ENCODE results near the gene ZSCAN29. TPM values are rescaled to one million over a fixed set of nuclear protein-coding genes. Genes with fewer than 3 reads are reported as not detected.
A peak's percentile ranks its signal among the peaks of the same experiment; 100 is the strongest.

ZSCAN29 gene
- total RNA-seq, 2 donors from 2014 or later, result 11.2 to 13.2 TPM

DNA sequence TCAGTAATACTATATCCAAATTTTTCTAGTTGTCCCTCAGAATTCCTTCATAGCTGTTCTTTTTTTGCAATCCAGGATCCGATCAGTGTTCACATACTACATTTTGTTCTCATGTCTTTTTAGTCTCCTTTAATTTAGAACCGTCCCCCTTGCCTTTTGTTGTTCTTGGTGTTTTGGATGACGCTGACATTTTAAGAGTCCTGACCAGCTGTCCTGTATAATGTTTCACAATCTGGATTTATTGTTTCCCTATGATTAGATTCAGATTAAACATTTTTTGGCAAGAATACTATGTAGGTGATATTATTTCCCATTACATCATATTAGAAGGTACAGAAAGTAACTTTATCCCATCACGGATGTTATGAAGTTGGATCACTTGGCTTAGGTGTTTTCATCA is 11.5 kb upstream of the ZSCAN29 start:
- H3K4me3 ChIP-seq, result no peak overlapping the region
- H3K27me3 ChIP-seq, result no peaks in the 10 kb centered on the region
- peaks cover 0 to 28% of the 10 kb centered on the region in 2 donors for H3K36me3 ChIP-seq (replicated peaks in 1 of 2; ENCODE audit: insufficient read depth in 1 of 2, low read depth in 2 of 2)
- H3K9me3 ChIP-seq, result no peaks in the 10 kb centered on the region
- intact Hi-C loops (cut with DNase I), result no loop called here
- TF ChIP-seq, protein P1, sequence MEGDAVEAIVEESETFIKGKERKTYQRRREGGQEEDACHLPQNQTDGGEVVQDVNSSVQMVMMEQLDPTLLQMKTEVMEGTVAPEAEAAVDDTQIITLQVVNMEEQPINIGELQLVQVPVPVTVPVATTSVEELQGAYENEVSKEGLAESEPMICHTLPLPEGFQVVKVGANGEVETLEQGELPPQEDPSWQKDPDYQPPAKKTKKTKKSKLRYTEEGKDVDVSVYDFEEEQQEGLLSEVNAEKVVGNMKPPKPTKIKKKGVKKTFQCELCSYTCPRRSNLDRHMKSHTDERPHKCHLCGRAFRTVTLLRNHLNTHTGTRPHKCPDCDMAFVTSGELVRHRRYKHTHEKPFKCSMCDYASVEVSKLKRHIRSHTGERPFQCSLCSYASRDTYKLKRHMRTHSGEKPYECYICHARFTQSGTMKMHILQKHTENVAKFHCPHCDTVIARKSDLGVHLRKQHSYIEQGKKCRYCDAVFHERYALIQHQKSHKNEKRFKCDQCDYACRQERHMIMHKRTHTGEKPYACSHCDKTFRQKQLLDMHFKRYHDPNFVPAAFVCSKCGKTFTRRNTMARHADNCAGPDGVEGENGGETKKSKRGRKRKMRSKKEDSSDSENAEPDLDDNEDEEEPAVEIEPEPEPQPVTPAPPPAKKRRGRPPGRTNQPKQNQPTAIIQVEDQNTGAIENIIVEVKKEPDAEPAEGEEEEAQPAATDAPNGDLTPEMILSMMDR (IDR thresholded peaks at IDR 0.05), result no peak
- no peak for TF ChIP-seq POLR2A (IDR thresholded peaks at IDR 0.05)
- WGBS, 2 donors, result 81 to 85% methylated on average over 4 of the region's 4 CpGs
- H3K4me1 ChIP-seq, result no peaks in the 10 kb centered on the region
- DNase-seq, result no peak
- no peak for ATAC-seq
- H3K27ac ChIP-seq, result no peak overlapping the region

DNA sequence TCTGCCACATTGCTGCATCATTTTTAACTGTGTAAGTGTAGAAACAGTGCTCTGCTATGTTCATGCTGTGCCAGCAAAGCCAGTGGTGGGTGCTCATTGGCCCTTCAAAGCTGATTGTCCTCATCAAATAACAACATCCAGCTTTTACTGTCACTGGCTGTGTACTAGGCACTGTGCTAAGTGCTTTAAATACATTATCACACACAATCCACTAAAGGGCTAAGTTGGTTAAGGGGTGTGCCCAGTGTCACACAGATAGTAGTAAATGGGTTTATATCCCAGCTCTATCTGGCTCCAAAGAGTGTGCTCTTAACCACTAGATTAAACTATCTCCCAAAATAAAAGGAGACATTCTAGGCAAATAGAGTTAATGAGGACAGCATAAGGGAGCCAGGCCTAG is 7.8 kb upstream of the ZSCAN29 start:
- intact Hi-C loops (cut with DNase I), result no loop called here
- Histone ChIP-seq H3K27me3 (no peaks in the 10 kb centered on the region), H3K4me1 (no peaks in the 10 kb centered on the region), H3K4me3 (no peak overlapping the region), H3K36me3 (replicated peaks in 1 of 2; ENCODE audit: insufficient read depth in 1 of 2, low read depth in 2 of 2) (peaks cover 0 to 15% of the 10 kb centered on the region in 2 donors), H3K27ac (no peak overlapping the region), H3K9me3 (no peaks in the 10 kb centered on the region)
- TF ChIP-seq, protein P1 (IDR thresholded peaks at IDR 0.05), result no peak
- no peak for TF ChIP-seq POLR2A (IDR thresholded peaks at IDR 0.05)
- no peak for DNase-seq
- no peak for ATAC-seq

DNA sequence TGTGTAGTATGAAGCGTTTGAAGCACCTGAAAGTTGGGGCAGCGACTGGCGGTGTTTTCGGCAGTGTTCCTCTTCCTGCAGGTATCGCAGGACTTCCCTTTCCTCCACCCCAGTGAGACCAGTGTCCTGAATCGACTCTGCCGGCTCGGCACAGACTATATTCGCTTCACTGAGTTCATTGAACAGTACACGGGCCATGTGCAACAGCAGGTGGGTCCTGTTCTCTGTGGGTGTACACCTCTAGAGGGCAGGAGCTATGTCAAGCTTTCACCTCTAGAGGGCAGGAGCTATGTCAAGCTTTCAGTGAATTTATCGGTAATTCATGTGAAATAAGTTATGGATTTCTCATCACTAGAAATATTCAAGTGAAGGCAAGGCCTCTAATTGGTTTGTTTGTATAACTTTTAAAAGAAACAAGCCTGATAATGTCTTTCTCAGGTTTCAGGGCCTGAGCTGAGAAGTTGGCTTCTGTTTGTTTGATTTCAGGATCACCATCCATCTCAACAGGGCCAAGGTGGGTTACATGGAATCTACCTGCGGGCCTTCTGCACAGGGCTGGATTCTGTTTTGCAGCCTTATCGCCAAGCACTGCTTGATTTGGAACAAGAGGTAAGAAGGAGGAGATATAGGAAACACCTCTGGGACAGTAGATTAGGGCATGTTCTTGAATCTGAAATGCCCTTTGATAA is 5.3 kb upstream of the ZSCAN29 start:
- peaks cover 0 to 5% of the 10 kb centered on the region in 2 donors for H3K36me3 ChIP-seq (replicated peaks in 1 of 2; ENCODE audit: insufficient read depth in 1 of 2, low read depth in 2 of 2)
- H3K27me3 ChIP-seq, result no peaks in the 10 kb centered on the region
- TF ChIP-seq, protein P1 (IDR thresholded peaks at IDR 0.05), result peak; percentile 17 to 55 (median 44)
- TF ChIP-seq POLR2A (IDR thresholded peaks at IDR 0.05), result no peak
- no peak for ATAC-seq
- intact Hi-C loops (cut with DNase I), result no loop called here
- DNase-seq, result peak; percentile 13 to 37 (median 22)
- peaks cover 11% of the 10 kb centered on the region for H3K4me1 ChIP-seq
- H3K4me3 ChIP-seq, result no peak overlapping the region
- no peak overlapping the region for H3K27ac ChIP-seq
- no peaks in the 10 kb centered on the region for H3K9me3 ChIP-seq
- 79% methylated on average over 12 to 13 of the region's 13 CpGs for WGBS, 2 donors

DNA sequence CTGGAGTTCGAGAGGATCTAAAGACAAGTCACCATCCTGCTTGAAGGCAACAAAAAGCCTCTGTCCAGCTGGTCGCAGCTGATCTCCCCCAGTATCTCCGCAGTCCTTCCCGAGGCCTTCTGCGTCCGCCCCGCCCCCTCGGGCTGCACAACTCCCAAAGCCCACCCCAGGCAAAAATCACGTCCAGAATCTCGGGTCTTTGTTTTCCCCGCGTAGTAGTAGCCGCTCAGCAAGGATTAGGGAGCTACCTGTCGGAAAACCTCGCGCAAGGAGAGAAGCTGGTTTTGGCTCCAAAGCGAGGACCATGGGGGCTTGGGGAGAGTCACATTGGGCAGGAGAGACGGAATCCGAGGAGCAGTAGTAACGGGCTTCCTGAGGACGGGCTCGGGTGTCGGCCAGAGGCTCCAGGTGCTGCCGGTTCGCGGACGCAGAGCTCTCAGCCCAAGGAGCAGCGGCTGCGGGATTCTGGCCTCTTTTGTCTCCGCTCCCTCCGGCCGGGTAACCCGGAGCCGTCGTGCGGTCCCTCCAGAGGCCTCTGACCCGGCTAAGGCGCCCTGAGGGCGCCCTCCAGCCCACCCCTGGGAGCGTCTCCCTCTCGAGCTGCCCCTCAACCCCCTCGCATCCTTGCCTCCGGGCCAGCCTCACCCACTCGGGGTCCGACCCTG is 401 bp downstream of the ZSCAN29 start:
- Histone ChIP-seq H3K4me1 (peaks cover 29% of the 10 kb centered on the region), H3K9me3 (no peaks in the 10 kb centered on the region), H3K4me3 (peak overlapping the region; percentile 35 to 49), H3K27ac (peak overlapping the region; percentile 61 to 77 (median 72)), H3K36me3 (replicated peaks in 1 of 2; ENCODE audit: insufficient read depth in 1 of 2, low read depth in 2 of 2) (no peaks in the 10 kb centered on the region), H3K27me3 (no peaks in the 10 kb centered on the region)
- intact Hi-C loops (cut with DNase I), result no loop called here
- DNase-seq, result peak in 3 of 4 donors; percentile 3 to 22 (median 17)
- peak; percentile 47 for ATAC-seq
- 0 to 1% methylated on average over 20 to 44 of the region's 45 CpGs for WGBS, 2 donors
- TF ChIP-seq, protein P1 (IDR thresholded peaks at IDR 0.05), result no peak
- TF ChIP-seq POLR2A (IDR thresholded peaks at IDR 0.05), result no peak
